Measurements from ENCODE around the gene RWDD3.

Gene RWDD3

DNA sequence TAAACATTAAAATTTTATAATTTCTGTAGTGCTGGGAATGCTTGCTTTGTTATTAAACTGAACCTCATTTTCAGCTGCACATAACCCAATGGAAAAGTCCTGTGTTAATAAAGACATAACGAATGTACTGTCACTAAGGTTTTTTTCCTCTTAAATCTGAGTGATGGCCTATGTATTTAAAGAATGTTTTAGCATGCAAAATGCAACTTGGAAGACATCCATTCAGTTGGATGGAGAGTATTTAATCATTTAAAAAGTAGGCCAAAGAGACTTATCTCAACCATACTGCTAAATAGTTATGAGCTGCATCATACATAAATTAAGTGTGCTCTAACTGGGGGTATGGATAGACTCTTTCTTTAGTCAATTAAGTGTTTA, 48.5 kb downstream of the RWDD3 start:
- peak; percentile 47 to 62 for DNase-seq (ENCODE audit: low read depth in 2 of 2)

DNA sequence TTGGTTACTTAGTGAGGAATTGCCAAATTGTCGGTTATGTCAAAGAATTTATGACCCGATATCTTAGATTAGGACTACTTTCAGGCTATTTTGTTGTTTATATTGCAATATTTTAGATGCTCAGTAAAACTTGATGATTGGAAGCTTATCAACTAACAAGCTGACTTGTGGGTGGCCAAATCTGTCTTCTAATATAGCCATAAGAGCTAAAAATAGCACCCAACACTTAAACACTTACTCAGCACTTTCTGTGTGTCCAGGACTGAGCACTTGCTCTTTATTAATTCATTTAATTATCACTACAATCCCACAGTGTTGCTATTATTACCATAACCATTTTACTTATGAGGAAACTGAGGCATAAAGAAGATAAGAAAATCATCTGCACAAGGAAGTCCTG, 50.4 kb downstream of the RWDD3 start:
- DNase-seq (ENCODE audit: low read depth in 2 of 2), result no peak

DNA sequence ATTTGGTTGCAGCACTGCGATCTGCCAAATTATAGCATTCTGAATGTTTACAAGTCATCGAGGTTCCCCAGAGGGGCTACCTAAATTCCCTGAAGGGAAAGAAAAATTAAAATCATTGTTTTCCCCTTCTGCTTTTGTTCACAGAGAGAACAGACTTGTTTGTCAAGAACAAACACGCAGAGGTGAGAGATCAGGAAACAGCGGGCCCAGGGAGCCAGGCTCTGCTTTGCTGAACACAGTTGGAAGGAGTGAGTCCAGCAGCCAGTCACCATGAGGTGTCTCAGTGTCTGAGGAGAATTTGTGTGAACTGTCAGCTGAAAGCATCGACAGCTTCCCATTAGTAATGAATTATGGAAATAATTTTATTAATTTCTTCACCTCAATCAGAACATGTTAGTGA, 52.5 kb downstream of the RWDD3 start:
- no peak for DNase-seq (ENCODE audit: low read depth in 2 of 2)

DNA sequence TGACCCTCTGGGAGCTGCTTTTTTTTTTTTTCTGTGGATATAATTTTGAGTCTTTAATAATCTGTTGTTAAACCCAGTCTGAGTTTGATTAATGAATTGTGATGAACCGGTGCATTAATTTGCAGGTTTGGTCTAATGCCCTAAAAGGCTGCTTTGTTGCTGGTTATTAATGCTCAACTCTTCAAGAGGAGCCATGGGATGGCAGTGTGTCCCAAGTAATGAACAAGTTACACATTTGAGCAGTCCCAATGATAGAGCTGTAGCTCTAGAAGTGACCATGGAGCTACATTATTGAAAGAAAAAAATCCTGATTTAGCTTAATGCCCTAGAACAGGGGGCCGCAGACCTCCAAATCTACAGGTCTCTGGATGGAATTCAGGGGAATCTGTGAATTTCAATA, 53.1 kb downstream of the RWDD3 start:
- no peak for DNase-seq (ENCODE audit: low read depth in 2 of 2)

DNA sequence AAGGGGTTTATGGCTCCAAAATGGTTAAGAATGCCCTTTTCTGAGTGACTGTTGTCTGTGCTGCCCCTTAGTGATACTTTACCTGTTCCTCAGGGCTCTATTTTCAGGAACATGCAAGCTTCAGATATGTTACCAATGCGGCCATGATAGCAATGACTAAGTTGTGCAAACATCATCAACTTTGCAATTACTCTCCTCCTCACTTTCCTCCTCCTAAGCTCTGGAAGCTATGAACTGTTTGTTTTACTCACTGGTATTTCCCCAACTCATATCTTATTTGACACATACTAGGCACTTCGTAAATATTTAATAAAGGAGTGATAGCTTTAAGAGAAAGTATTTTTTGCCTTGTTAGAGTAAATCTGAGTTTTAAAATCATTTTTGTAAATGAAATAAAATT, 53.8 kb downstream of the RWDD3 start:
- no peak for DNase-seq (ENCODE audit: low read depth in 2 of 2)
